ENCODE data around the gene ROR2. TPM values are rescaled to one million over a fixed set of nuclear protein-coding genes. Genes with fewer than 3 reads are reported as not detected.

Gene ROR2
- total and polyA plus RNA-seq, 4 donors = 0.13 to 0.84 (median 0.52) TPM

- no peak for TF ChIP-seq ATF3 (IDR thresholded peaks at IDR 0.05)
- TF ChIP-seq EGR1 (IDR thresholded peaks at IDR 0.05; ENCODE audit: low read depth in 2 of 2) = no peak
- TF ChIP-seq GABPA (IDR thresholded peaks at IDR 0.05 in 1 of 2, conservative IDR thresholded peaks at IDR 0.05 in 1 of 2) = no peak
- TF ChIP-seq SP1 (IDR thresholded peaks at IDR 0.05) = no peak
- no peak for TF ChIP-seq FOXA1 (IDR thresholded peaks at IDR 0.05)
- TF ChIP-seq RAD21 (IDR thresholded peaks at IDR 0.05) = no peak
- TF ChIP-seq HNF4A (conservative IDR thresholded peaks at IDR 0.05) = no peak
Measured at GRCh38 chr9:91642771-91643170, 307.3 kb downstream of the ROR2 start (continued).

DNA sequence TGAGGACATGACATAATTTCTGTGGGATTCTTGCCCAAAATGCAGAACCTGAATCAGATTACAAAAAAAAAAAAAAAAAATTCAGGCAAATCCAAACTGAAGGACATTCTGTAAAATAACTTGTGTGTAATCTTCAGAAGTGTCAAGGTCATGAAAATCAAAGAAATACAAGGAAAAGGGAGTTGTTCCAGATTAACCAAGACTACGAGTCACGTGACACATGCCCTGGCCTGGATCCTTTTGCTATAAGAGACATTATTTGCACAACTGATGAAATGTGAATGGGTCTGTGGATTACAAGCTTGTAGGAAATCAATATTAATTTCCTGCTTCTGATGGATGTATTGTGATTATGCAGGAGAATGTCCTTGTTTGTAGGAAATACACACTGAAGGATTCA, 309.6 kb downstream of the ROR2 start:
- no peak overlapping the region for H3K4me3 ChIP-seq (ENCODE audit: low read depth in 1 of 3, low read length in 3 of 3)
- H3K9me3 ChIP-seq (ENCODE audit: control insufficient read depth in 4 of 4, low read length in 3 of 4) = peaks cover 2 to 8% (median 7%) of the 10 kb centered on the region in 4 donors
- no peaks in the 10 kb centered on the region for H3K36me3 ChIP-seq (ENCODE audit: control insufficient read depth in 4 of 4, insufficient read depth in 3 of 4, low read depth in 1 of 4, low read length in 3 of 4)
- no peaks in the 10 kb centered on the region for H3K4me1 ChIP-seq (ENCODE audit: control insufficient read depth in 4 of 4, insufficient read depth in 4 of 4, low read length in 3 of 4)
- H3K27me3 ChIP-seq (ENCODE audit: control insufficient read depth in 4 of 4, insufficient read depth in 4 of 4, low read length in 3 of 4) = no peaks in the 10 kb centered on the region
- 84% methylated on average over 2 of the region's 2 CpGs for WGBS
- no peak for DNase-seq (ENCODE audit: low spot score)
- no peak overlapping the region for H3K27ac ChIP-seq (ENCODE audit: low read depth in 1 of 2, low read length in 2 of 2)
- no peak for TF ChIP-seq FOXA1 (IDR thresholded peaks at IDR 0.05)
- no peak for TF ChIP-seq YY1 (IDR thresholded peaks at IDR 0.05)
- TF ChIP-seq, protein P1, sequence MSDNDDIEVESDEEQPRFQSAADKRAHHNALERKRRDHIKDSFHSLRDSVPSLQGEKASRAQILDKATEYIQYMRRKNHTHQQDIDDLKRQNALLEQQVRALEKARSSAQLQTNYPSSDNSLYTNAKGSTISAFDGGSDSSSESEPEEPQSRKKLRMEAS (IDR thresholded peaks at IDR 0.05) = no peak
- TF ChIP-seq RAD21 (IDR thresholded peaks at IDR 0.05) = no peak
- H3K9ac ChIP-seq (ENCODE audit: low read depth in 1 of 2, low read length in 2 of 2) = no peak overlapping the region

DNA sequence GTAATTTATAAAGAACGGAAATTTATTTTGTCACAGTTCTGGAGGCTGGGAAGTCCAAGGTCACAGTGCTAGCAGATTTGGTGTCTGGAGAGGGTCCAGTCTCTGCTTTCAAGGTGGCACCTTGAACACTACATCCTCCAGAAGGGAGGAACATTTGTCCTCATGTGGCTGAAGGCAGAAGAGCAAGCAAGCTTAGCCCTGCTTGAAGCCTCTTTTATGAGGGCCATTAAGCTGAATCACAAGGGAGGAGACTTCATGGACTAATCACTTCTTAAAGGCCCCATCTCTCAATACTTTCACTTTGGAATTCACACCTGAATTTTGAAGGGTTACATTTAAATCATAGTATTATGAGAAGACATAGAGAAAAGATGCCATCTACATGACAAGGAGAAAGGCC, 311.0 kb downstream of the ROR2 start:
- H3K36me3 ChIP-seq (ENCODE audit: control insufficient read depth in 4 of 4, insufficient read depth in 3 of 4, low read depth in 1 of 4, low read length in 3 of 4) = no peaks in the 10 kb centered on the region

More for the DNA sequence above, 311.0 kb downstream of the ROR2 start:
- no peaks in the 10 kb centered on the region for H3K27me3 ChIP-seq (ENCODE audit: control insufficient read depth in 4 of 4, insufficient read depth in 4 of 4, low read length in 3 of 4)
- 92% methylated on average over 1 of the region's 1 CpG for WGBS
- no peak overlapping the region for H3K27ac ChIP-seq (ENCODE audit: low read depth in 1 of 2, low read length in 2 of 2)
- DNase-seq (ENCODE audit: low spot score) = no peak
- no peaks in the 10 kb centered on the region for H3K4me1 ChIP-seq (ENCODE audit: control insufficient read depth in 4 of 4, insufficient read depth in 4 of 4, low read length in 3 of 4)
- TF ChIP-seq CTCF (IDR thresholded peaks at IDR 0.05; ENCODE audit: low read depth, low read length, missing input control) (no peak), ATF3 (IDR thresholded peaks at IDR 0.05) (no peak), HNF4A (conservative IDR thresholded peaks at IDR 0.05) (no peak), TAF1 (conservative IDR thresholded peaks at IDR 0.05) (no peak), ZBTB33 (IDR thresholded peaks at IDR 0.05) (no peak), NR2F2 (IDR thresholded peaks at IDR 0.05) (no peak), SP1 (IDR thresholded peaks at IDR 0.05) (no peak), FOXA2 (IDR thresholded peaks at IDR 0.05) (no peak), FOXA1 (IDR thresholded peaks at IDR 0.05) (no peak), REST (IDR thresholded peaks at IDR 0.05) (no peak), JUND (IDR thresholded peaks at IDR 0.05) (no peak), GABPA (IDR thresholded peaks at IDR 0.05 in 1 of 2, conservative IDR thresholded peaks at IDR 0.05 in 1 of 2) (no peak), RAD21 (IDR thresholded peaks at IDR 0.05) (no peak), HNF4G (IDR thresholded peaks at IDR 0.05) (no peak), EGR1 (IDR thresholded peaks at IDR 0.05; ENCODE audit: low read depth in 2 of 2) (no peak)
- TF ChIP-seq, protein P1 (IDR thresholded peaks at IDR 0.05) = no peak
- no peak overlapping the region for H3K4me3 ChIP-seq (ENCODE audit: low read depth in 1 of 3, low read length in 3 of 3)
- H3K9ac ChIP-seq (ENCODE audit: low read depth in 1 of 2, low read length in 2 of 2) = no peak overlapping the region
- peaks cover 2 to 8% (median 7%) of the 10 kb centered on the region in 4 donors for H3K9me3 ChIP-seq (ENCODE audit: control insufficient read depth in 4 of 4, low read length in 3 of 4)

Measured in liver (tissue), 9 donors.